HG02938 (cell line): ENCODE data around the gene CMTM6.
"Not testable (repeated sequence)": the region's sequence is repeated elsewhere in the genome, so short reads cannot be mapped to it uniquely, and the experiment has no call there.

Source experiments
- ATAC-seq: cut with Tn5 transposase; IDR thresholded peaks from one replicate; pipeline ENCODE4 v1.9.1; 2021; ENCODE audit warnings: mild to moderate bottlenecking, moderate library complexity; ENCODE audit not compliant: unreplicated experiment

The CMTM6 gene

DNA sequence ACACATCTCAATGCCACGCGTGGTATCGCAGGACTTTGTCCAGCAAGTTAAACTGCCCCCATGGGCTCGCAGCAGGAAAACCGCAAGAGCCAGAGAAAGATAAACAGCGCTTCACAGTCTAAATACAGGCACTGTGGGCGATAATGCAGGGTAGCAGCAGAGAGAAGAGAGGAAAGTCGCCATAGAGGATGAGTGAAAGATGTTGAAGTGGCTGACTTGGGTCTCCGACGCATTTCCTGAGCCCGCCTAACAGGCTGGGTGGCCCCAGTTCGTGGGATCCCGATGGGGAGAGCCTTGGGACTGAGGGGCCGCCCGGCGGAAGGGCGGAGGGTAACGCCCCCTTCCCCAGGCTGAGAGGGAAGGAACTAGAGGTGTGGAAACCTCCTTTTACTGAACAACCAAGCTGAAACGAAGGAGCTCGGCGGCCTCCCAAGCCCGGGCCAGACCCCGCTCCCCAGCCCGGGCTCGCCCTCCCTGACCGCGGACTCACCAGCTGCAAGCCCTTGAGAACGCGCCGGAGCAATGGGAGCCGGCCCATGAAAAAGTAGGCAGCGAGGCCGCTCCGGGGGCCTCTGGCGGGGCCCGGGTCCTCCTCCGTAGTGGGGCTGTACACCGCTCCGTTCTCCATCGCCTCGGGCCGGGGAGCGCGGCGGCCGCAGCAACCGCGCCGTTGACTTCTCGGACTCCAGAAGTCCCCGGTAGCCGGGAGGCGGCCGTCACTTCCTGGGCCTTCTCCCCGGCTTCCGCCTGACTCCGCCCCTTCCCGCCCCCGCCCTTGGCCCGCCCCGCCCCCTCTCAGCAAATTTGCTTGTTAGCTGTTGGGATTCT is at the start of gene CMTM6:
TSS of gene CMTM6 (minus strand) at position 735 of the 828 bp plus-strand sequence. CDS start at position 628, 107 bp downstream.
- peak; percentile 64 for ATAC-seq

DNA sequence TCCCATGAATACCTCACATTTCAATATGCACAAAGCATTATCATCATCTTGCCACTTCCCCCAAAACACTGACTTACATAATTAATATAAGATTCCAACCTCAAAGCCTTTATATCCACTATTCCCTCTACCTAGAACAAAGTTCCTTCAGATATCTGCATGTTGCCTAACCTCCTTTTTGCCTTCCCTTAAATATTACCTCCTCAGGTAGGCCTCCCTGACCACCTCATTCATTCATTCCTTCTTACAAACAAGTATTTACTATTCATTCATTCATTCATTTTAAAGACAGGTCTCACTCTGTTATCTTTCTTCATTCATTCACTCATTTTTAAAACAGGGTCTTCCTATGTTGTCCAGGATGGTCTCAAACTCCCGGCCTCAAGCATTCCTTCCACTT is 49.4 kb upstream of the CMTM6 start:
- no peak for ATAC-seq

- ATAC-seq, result no peak
These were observed 48.8 kb upstream of the CMTM6 start for GRCh38 chr3:32551496-32551895.

DNA sequence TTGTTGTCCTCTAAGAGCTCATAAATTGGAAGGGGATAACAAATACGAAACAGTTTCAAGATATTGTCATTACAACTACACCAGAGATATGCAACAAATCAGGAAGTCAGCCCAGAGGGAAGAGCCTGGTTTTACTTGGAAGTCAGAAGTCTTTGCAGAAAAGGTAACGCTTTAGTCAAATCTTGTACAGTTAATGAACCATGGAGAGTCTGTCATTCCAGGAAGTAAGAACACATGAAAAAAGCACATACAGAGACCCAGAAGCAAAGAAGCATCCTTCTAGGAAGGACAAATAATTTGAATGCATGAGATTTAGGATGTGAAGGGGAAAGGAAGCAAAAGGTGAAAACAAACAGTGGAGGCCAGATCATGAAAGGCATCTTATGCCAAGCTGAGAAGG is 48.4 kb upstream of the CMTM6 start:
- ATAC-seq, result no peak

DNA sequence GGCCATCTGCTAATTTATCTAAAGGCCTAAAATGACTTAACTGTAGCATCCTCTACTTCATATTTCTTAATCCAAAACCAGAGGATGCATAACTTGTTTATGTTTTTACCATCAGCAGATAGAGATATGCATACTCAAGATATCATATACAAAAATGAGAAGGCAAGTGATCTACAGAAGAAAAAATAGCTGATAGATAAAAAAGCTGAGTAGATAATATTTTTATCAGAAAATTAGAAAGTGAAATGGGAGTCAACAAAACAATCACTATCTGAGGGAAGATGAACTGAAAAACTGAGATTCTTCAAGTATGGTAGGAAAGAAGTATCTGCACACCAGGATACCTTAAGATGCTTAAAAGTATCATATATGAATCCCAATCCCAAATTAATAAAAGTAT is 42.7 kb upstream of the CMTM6 start:
- ATAC-seq, result no peak

DNA sequence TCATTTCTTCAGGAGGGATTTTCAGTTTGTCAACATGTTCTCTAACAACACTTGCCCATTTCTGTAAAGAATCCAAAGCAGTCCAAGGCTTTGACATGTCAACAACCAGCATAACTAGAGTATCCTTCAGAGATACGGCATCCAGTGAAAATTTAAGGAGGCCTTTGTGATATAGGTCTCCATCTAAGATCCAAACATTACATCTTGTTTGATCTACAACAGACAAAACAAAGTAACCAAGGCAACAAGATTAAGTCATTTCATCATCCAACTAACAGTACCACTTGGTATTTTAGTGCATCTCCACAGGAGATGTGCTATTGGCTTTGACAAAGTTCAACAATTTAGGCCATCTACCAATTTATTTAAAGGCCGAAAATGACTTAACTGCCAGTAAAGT is 42.2 kb upstream of the CMTM6 start:
- ATAC-seq, result no peak

- ATAC-seq, result no peak
These were observed 40.2 kb upstream of the CMTM6 start for GRCh38 chr3:32542807-32543206.

DNA sequence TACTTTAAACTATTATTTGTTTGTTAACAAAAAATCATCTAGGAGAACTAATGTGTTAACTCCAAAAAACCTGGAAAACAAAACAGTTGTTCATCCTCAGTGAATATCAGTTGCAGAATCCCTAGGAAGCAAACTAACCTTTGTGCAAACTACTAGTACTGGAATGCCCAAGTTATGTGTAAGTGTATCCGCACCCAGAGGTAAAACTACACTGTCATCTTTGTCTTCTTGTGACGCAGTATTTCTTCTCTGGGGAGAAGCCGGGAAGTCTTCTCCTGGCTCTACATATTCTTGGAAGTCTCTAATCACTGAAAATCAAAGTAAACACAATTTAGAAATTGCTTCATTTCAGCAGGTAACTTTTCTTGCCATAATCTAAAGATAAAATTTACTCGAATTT is 38.2 kb upstream of the CMTM6 start:
- no peak for ATAC-seq

GRCh38 chr3:32532434-32532833 is 29.8 kb upstream of the CMTM6 start:
- no peak for ATAC-seq

DNA sequence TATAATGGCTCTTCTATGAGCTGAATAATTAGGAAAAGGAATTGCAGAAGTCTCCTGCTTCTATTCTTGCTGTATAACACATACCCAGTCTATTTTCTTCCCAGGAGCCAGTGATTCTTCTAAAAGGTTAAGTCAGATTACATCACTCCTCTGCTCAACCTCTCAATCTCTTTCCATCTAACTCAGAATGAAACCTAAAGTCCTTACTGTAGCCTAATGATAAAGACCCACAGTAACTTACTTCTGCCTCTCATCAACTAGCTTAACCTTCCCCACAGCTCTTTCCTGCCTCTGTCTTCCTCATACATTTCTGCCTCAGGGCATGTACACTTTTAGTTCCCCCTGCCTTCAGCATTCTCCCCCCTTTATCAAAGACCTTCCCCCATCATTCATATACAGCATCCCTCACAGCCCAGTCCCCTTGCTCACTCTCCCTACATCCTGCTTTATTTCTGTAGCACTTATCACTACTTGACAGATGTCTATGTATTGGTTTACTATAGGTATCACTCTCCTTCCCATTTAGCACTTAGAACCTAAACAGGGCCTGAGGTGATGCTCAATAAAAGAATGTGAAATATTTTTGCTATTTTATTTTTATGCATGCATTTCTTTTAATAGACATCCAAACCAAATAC is 28.5 kb upstream of the CMTM6 start:
- peak; percentile 51 for ATAC-seq

GRCh38 chr3:32525720-32526119 is 23.1 kb upstream of the CMTM6 start:
- ATAC-seq, result no peak

DNA sequence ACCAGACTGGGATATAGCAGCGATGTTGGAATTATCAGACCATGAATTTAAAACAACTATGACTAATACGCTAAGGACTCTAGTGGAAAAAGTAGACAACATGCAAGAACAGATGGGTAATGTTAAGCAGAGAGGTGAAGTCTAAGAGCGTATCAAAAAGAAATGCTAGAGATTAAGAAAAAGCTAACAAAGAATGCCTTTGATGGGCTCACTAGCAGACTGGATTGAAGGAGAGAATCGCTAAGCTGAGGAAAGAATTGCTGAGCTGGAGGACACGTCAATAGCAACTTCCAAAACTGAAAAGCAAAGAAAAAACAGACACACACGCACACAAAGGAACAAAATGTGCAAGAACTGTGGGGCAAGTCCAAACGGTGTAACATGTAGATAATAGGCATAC is 20.0 kb upstream of the CMTM6 start:
- ATAC-seq, result no peak

GRCh38 chr3:32518921-32519320 is 16.3 kb upstream of the CMTM6 start:
- ATAC-seq, result not testable (repeated sequence)

- ATAC-seq, result peak; percentile 11
These were observed 14.1 kb upstream of the CMTM6 start for GRCh38 chr3:32516751-32517150.

GRCh38 chr3:32511005-32511404 is 8.4 kb upstream of the CMTM6 start:
- no peak for ATAC-seq

DNA sequence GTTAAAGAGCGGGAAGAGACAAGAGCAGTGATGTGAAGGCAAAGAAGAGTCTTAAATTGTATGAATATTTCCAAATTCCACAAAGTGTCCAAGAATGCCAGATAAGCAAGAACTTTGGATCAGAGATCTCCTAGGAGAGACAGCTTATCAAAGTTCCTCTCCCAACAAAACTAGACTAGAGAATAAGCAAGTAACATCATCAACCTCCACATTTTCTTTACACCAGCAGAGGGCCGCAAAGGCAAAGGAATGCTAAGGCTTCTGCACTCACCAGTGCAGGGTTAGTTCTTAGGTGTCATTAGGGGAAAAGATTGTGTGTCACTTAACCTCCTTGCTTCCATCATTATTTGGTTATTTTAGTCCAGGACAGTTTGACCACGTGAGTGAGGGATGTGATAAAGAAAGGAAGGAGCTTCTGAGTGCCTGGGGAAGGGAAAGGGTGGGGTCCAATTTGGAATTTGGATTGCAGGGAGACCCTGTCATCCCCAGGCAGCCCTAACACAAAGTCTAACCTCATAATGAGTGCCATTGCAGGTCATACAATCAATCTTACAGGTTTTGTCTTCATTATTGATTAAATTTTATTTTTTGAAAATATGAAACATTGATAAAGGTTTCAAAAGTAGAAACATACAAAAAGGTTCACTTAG is 7.5 kb upstream of the CMTM6 start:
- ATAC-seq, result peak; percentile 58

DNA sequence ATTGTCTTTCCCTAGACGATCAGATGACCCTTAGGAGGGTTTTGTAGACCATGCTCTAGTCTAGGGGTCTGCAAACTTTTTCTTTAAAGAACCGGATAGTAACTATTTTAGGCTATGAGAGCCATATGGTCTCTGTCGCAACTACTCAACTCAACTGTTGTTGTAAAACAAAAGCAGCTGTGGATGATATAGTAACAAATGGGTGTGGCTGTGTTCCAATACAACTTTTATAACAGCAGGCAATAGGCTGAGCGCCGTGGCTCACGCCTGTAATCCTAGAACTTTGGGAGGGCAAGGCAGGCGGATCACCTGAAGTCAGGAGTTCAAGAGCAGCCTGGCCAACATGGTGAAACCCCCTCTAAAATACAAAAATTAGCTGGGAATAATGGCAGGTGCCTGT is 6.1 kb upstream of the CMTM6 start:
- no peak for ATAC-seq

- ATAC-seq, result no peak
These were observed 3.8 kb upstream of the CMTM6 start for GRCh38 chr3:32506466-32506865.

GRCh38 chr3:32502946-32503286 is 264 bp upstream of the CMTM6 start:
- no peak for ATAC-seq

DNA sequence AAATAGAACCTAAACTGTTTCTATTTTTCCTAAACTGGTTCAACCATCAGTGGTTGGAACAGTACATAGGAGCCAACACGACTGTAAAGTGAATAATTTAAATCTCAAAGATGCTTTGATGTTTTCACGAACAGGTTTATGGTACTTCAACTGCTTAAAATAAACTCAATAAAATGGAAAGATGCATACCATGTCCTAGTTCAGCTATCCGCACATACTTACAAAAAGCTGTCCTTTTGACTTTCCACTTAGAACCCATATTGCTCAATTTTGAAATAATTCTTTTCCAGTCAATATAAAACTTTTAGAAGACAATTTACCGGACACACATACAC is 902 bp downstream of the CMTM6 start:
- peak; percentile 4 for ATAC-seq

- no peak for ATAC-seq
These were observed 1.5 kb downstream of the CMTM6 start for GRCh38 chr3:32500880-32501782.
